GM12875 (cell line): ENCODE measurements around the gene OR4X1.
A peak's percentile ranks its signal among the peaks of the same experiment; 100 is the strongest.
"Not testable (repeated sequence)": the region's sequence is repeated elsewhere in the genome, so short reads cannot be mapped to it uniquely, and the experiment has no call there.

ENCODE experiments used
- H3K4me3 ChIP-seq: one replicate; pipeline ENCODE4 v1.5.1; 2011; ENCODE audit warnings: low read depth, low read length, control low read depth
- CTCF ChIP-seq: IDR thresholded peaks from 2 replicates; pipeline ENCODE4 v1.5.1; 2011; ENCODE audit warnings: low read depth, mild to moderate bottlenecking, control low read depth, inconsistent platforms, low read length, moderate library complexity, borderline replicate concordance; ENCODE audit not compliant: insufficient read depth

The OR4X1 gene

GRCh38 chr11:48248902-48249301, 14.8 kb upstream of the OR4X1 start:
- TF ChIP-seq CTCF: no peak
- no peak overlapping the region for H3K4me3 ChIP-seq

- no peak overlapping the region for H3K4me3 ChIP-seq
- no peak for TF ChIP-seq CTCF
These were observed 2.1 kb upstream of the OR4X1 start for GRCh38 chr11:48261600-48261999.

- TF ChIP-seq CTCF: no peak
- no peak overlapping the region for H3K4me3 ChIP-seq
These were observed 7.0 kb downstream of the OR4X1 start for GRCh38 chr11:48270621-48271020.

GRCh38 chr11:48272606-48273005, 8.9 kb downstream of the OR4X1 start:
- no peak for TF ChIP-seq CTCF

GRCh38 chr11:48305923-48306322, 42.3 kb downstream of the OR4X1 start, which contains the start of gene OR4S1:
TSS of gene OR4S1 (plus strand) at chr11:48306223. CDS start at chr11:48306223, 0 bp downstream.
- no peak within 1 kb of the TSS for H3K4me3 ChIP-seq

More at GRCh38 chr11:48272606-48273005, 8.9 kb downstream of the OR4X1 start:
- no peak overlapping the region for H3K4me3 ChIP-seq

GRCh38 chr11:48307760-48308386, 44.2 kb downstream of the OR4X1 start:
- no peak overlapping the region for H3K4me3 ChIP-seq
- peak; percentile 83 for TF ChIP-seq CTCF

More at GRCh38 chr11:48305923-48306322, 42.3 kb downstream of the OR4X1 start, which contains the start of gene OR4S1:
- no peak for TF ChIP-seq CTCF

- H3K4me3 ChIP-seq: not testable (repeated sequence)
These were observed 49.9 kb downstream of the OR4X1 start for GRCh38 chr11:48313590-48313989.
